Epithelial cell of proximal tubule (primary cell): ENCODE measurements around the gene PTCH1. TPM values are rescaled to one million over a fixed set of nuclear protein-coding genes. Genes with fewer than 3 reads are reported as not detected.

Source experiments
- DNase-seq: peaks from one replicate; pipeline ENCODE4 v3.0.0-alpha.2; 2011; ENCODE audit warnings: low read depth
- H3K4me3 ChIP-seq: 2 replicates; pipeline ENCODE4 v1.5.1; 2011; ENCODE audit warnings: low read depth, mild to moderate bottlenecking, low read length
- total RNA-seq: library from RNA; depleted of rRNA; stranded (reverse); fragments of >200 nt; gene quantifications from 2 replicates; pipeline ENCODE4 v1.2.3, GENCODE V29; 2015
- TF ChIP-seq, protein P1 (sequence below): conservative IDR thresholded peaks from 2 replicates; pipeline ENCODE4 v1.5.1; 2012; ENCODE audit warnings: low read depth, mild to moderate bottlenecking, low read length

The PTCH1 gene
- total RNA-seq, 1 donor from 2014 or later = 3.5 TPM

DNA sequence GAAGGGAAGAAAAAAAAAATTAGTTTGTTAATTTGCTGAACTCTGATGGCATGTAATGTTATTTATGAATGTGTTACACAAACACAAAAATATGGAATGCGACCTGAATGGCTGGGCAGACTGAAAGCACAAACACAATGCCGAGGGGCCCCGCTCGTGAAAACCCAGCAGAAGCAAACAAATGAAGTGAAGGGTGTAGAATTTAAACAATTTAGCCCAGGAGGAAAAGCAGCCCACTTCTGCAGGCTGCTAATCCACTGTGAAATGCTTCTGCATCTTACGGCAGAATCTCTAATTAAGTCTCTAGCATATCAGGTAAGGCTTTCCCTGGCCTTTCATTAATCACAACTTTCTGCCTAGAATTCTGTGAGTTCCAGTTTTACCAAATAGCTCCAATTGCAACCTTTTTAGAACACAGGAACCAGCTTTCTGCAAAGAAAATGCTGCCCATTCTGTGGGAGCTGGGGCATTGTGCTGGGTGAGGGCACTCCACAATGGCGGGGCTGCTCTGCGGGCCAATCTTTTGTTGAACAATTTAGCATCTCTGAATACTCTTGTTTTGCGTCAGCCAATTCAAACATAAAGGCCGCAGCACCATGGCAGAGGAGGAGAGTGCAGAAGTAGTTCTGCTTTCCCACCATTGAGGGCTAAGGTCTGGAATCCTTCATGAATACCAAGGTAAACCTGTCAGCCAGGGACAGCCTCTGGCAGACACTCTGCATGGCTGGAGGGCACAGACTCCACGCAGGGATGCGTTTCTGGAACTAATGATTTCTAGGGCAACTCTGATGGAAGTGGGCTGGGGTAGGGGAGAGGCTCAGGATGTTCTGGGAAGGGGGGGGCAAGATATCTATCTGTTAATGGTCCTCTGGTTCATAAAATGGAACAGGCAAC, 66.4 kb downstream of the PTCH1 start:
- TF ChIP-seq, protein P1, sequence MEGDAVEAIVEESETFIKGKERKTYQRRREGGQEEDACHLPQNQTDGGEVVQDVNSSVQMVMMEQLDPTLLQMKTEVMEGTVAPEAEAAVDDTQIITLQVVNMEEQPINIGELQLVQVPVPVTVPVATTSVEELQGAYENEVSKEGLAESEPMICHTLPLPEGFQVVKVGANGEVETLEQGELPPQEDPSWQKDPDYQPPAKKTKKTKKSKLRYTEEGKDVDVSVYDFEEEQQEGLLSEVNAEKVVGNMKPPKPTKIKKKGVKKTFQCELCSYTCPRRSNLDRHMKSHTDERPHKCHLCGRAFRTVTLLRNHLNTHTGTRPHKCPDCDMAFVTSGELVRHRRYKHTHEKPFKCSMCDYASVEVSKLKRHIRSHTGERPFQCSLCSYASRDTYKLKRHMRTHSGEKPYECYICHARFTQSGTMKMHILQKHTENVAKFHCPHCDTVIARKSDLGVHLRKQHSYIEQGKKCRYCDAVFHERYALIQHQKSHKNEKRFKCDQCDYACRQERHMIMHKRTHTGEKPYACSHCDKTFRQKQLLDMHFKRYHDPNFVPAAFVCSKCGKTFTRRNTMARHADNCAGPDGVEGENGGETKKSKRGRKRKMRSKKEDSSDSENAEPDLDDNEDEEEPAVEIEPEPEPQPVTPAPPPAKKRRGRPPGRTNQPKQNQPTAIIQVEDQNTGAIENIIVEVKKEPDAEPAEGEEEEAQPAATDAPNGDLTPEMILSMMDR = no peak
- no peak for DNase-seq

DNA sequence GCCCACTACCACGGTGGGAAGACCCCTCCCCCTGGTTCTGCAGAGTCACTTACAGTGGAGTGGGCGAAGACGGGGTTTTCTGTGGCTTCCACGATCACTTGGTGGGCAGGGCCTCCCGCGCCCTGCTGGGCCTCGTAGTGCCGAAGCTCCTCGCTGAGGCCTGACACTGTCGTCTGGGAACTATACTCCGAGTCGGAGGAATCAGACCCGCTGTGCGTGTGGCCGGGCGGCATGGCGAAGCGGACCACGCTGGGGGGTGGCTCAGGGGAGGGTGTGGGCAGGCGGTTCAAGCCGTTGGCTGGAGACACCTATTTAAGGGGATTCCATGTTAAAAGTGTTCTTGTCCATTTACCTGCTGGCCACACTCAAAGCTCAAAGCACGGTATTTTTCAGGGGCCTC, 67.8 kb downstream of the PTCH1 start:
- no peak for DNase-seq
- no peak overlapping the region for H3K4me3 ChIP-seq
- TF ChIP-seq, protein P1 = no peak

More for the DNA sequence above, 66.4 kb downstream of the PTCH1 start:
- H3K4me3 ChIP-seq = no peak overlapping the region

DNA sequence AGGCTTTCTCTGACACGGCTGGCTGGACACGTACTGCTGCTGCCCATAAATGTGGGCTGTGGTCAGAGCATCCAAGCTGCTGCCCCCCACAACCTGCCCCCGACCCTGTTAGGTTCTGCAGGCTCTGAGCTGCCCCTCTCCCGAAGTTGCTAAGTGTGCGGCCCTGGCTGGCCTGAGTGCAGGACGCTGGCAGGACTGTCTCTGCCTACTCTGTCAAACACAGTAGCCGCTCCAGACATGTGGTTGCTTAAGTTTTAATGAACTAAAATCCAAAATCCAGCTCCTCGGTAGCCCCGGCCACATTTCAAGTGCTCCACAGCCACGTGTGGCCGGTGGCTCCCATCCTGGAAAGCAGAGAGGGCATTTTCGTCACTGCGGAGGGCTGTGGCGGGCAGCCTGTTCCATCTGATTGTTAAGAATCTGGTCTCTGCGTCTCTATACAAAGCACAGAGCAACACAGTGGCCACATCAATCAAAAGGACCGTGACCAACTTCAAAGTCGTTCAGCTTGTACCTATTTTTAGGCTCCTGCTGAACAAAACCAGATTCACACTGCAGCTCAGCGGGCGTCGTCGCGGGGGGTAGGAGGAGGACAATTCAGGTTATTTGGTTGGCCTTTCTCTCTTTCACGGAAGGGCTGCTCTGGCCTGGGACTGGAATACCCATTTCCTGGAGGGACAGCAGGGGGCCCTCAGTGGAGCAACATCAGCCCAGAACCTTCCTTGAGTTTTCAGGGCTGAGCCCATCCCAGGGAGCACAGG, 68.9 kb downstream of the PTCH1 start:
- DNase-seq = no peak
- H3K4me3 ChIP-seq = no peak overlapping the region
- TF ChIP-seq, protein P1 = no peak

DNA sequence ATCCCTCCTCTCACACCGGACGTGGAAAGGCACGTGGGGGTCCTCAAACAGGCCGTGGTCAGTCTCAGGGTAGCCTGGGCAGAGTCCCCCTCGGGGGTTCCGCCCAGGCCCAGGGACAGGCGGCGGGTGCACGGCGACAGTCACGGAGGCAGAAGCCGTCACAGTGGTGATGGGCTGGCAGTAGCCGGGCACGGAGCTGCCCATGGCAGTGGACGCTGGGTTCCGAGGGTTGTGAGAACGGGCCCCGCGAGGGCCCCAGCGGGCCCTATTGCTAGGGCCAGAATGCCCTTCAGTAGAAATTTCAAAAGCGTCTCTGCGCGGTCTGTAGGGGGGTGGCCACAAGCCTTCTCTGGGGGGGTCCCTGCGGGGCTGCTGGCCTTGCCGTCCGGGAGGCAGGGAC, 69.8 kb downstream of the PTCH1 start:
- H3K4me3 ChIP-seq = no peak overlapping the region
- no peak for DNase-seq
- TF ChIP-seq, protein P1 = no peak

- DNase-seq = no peak
- TF ChIP-seq, protein P1 = no peak
- no peak overlapping the region for H3K4me3 ChIP-seq
Measured at GRCh38 chr9:95446259-95446658, 70.5 kb downstream of the PTCH1 start.

GRCh38 chr9:95444160-95444559, 72.6 kb downstream of the PTCH1 start:
- no peak for DNase-seq
- TF ChIP-seq, protein P1 = no peak
- H3K4me3 ChIP-seq = no peak overlapping the region
